ENCODE measurements around the gene DNAJB14.

DNA sequence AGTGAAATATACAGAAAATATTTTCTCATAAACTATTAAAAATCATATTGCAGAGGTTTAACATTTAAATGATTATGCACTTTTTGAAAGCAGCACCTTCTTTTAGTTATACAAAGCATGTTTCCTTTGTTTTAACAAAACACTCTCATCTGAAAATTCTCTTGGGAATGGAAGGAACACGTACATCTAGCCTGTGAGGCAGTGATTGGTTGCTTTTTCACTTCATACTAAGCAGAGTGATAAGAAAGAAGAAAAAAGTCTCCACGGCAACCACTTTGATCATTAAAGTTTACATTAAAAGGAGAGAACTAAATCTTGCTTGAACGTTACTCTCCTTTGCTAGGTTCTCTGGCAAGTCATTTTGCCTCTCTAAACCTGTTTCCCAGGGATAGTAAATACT is 45.3 kb upstream of the DNAJB14 start:
- TF ChIP-seq, protein P1, sequence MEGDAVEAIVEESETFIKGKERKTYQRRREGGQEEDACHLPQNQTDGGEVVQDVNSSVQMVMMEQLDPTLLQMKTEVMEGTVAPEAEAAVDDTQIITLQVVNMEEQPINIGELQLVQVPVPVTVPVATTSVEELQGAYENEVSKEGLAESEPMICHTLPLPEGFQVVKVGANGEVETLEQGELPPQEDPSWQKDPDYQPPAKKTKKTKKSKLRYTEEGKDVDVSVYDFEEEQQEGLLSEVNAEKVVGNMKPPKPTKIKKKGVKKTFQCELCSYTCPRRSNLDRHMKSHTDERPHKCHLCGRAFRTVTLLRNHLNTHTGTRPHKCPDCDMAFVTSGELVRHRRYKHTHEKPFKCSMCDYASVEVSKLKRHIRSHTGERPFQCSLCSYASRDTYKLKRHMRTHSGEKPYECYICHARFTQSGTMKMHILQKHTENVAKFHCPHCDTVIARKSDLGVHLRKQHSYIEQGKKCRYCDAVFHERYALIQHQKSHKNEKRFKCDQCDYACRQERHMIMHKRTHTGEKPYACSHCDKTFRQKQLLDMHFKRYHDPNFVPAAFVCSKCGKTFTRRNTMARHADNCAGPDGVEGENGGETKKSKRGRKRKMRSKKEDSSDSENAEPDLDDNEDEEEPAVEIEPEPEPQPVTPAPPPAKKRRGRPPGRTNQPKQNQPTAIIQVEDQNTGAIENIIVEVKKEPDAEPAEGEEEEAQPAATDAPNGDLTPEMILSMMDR (IDR thresholded peaks at IDR 0.05): no peak
- TF ChIP-seq POLR2A (IDR thresholded peaks at IDR 0.05): no peak

Data from lower leg skin (tissue), 3 donors.